ENCODE measurements around the gene SGMS1. TPM values are rescaled to one million over a fixed set of nuclear protein-coding genes. Genes with fewer than 3 reads are reported as not detected.

SGMS1 gene
- total RNA-seq, 1 donor from 2014 or later = 128 TPM

DNA sequence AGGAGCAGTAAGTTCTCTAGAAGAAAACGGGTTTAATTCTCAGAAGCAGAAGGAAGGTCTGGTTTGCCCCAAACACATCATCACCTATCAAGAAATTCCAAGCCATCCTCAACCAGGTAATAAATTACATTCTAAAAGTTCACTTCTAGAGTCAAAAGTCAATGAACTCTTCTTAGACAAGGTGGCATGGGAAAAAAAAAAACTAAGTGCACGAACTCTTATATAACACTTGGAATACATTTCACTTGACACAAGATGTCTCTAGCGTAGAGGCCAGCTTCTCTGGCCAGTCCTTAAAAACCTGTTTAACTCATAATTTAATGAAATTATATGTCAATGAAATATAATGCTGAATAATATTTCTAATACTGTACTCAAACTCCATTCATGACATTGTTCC is 200.3 kb downstream of the SGMS1 start:
- intact Hi-C loops (cut with DNase I) = no loop called here

DNA sequence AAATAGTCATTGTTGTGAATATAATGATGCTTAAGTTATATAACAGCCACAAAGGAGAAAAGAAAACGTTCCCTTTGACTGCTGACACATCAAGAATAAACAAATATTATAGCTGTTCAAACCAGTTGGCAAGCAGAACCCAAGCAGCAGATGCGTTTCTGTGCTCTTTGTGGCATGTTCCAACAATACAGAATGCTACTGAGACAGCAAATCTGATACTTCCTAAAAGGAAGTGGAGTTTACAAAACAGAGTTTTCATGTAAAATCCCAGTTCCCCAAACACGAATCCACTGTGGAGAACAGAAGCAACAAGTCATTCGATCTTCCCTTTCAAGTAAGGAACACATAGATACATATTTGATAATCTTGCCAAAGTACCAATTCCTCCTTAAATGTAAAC is 201.5 kb downstream of the SGMS1 start:
- TF ChIP-seq CTCF (IDR thresholded peaks at IDR 0.05) = no peak

More for the DNA sequence above, 200.3 kb downstream of the SGMS1 start:
- Histone ChIP-seq H3K27me3 (no peaks in the 10 kb centered on the region), H3K36me3 (no peaks in the 10 kb centered on the region), H3K4me1 (peaks cover 0 to 5% of the 10 kb centered on the region in 2 donors), H3K27ac (no peak overlapping the region), H3K4me3 (no peak overlapping the region), H3K9me3 (no peaks in the 10 kb centered on the region)
- DNase-seq (ENCODE audit: low spot score in 2 of 2) = no peak
- no peak for TF ChIP-seq CTCF (IDR thresholded peaks at IDR 0.05)

DNA sequence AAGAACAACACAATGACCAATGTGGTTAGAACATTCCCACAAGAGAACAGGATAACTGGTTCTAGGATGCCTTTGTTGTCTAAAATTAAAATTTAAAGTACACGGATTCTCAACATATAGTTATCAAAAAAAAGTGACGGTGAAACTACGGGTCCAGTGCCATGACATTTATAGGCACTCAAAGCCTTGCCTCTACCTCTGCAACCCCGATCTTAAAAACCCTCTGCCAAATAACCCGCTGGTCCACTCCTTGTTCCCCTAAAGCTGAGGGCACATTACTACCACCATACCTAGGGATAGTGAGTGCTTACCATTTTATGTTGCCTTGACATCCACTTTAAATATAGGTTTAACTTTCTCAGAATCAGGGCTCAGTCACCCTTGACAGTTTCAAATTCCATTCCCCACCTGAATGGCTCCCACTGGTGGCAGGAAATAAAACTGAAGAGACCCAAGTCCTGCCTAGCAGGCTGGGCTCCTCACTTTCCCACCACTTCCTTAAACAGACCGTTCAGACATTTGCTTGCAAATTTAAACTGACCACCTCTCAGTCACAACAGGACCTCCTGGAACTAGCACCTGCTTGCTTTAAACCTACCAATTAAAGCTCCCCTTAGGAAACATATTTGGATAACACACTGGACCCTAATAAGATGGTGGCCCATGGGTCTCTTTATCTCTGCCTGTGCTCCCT is 202.6 kb downstream of the SGMS1 start:
- intact Hi-C loops (cut with DNase I) = no loop called here
- peak; percentile 35 to 58 (median 54) for TF ChIP-seq CTCF (IDR thresholded peaks at IDR 0.05)
- no peaks in the 10 kb centered on the region for H3K27me3 ChIP-seq
- H3K4me3 ChIP-seq = no peak overlapping the region
- peak in 1 of 2 donors; percentile 67 for DNase-seq (ENCODE audit: low spot score in 2 of 2)
- no peaks in the 10 kb centered on the region for H3K9me3 ChIP-seq
- no peaks in the 10 kb centered on the region for H3K36me3 ChIP-seq
- H3K4me1 ChIP-seq = peaks cover 0 to 9% of the 10 kb centered on the region in 2 donors
- H3K27ac ChIP-seq = no peak overlapping the region

More for the DNA sequence above, 201.5 kb downstream of the SGMS1 start:
- Histone ChIP-seq H3K36me3 (no peaks in the 10 kb centered on the region), H3K4me1 (peaks cover 0 to 5% of the 10 kb centered on the region in 2 donors), H3K27ac (no peak overlapping the region), H3K9me3 (no peaks in the 10 kb centered on the region), H3K27me3 (no peaks in the 10 kb centered on the region), H3K4me3 (no peak overlapping the region)
- DNase-seq (ENCODE audit: low spot score in 2 of 2) = no peak
- intact Hi-C loops (cut with DNase I) = no loop called here

GRCh38 chr10:50420196-50420595 is 203.6 kb downstream of the SGMS1 start:
- Histone ChIP-seq H3K27me3 (no peaks in the 10 kb centered on the region), H3K4me3 (no peak overlapping the region), H3K27ac (no peak overlapping the region), H3K4me1 (peaks cover 0 to 12% of the 10 kb centered on the region in 2 donors), H3K9me3 (no peaks in the 10 kb centered on the region), H3K36me3 (no peaks in the 10 kb centered on the region)
- intact Hi-C loops (cut with DNase I) = no loop called here
- no peak for DNase-seq (ENCODE audit: low spot score in 2 of 2)
- no peak for TF ChIP-seq CTCF (IDR thresholded peaks at IDR 0.05)

- no peak for TF ChIP-seq CTCF (IDR thresholded peaks at IDR 0.05)
- H3K36me3 ChIP-seq = no peaks in the 10 kb centered on the region
- no peaks in the 10 kb centered on the region for H3K9me3 ChIP-seq
- DNase-seq (ENCODE audit: low spot score in 2 of 2) = no peak
- no peak overlapping the region for H3K27ac ChIP-seq
- H3K4me1 ChIP-seq = peaks cover 0 to 12% of the 10 kb centered on the region in 2 donors
- no peaks in the 10 kb centered on the region for H3K27me3 ChIP-seq
- intact Hi-C loops (cut with DNase I) = loop anchor here (5.0 kb wide), 3 partner anchors 57 to 138 kb away; no protein-coding TSS in a partner anchor
- H3K4me3 ChIP-seq = no peak overlapping the region
Observed at GRCh38 chr10:50419756-50420155, 204.0 kb downstream of the SGMS1 start.

All from ascending aorta (tissue), 2 donors.